GM11168 (cell line): ENCODE results near the gene WDR36.

ENCODE experiments used
- in situ Hi-C: fragments of 300-500 bp; cut with MboI; formaldehyde crosslinking; loops from one replicate; pipeline ENCODE4 v1.12.0; 2022; ENCODE audit warnings: low sequenced_read_pairs; ENCODE audit not compliant: unreplicated experiment

Gene WDR36

GRCh38 chr5:111169269-111169668, 77.1 kb downstream of the WDR36 start:
- in situ Hi-C loops: loop anchor here (10.0 to 25.0 kb wide), 2 partner anchors 296 to 993 kb away; no protein-coding TSS in a partner anchor

- in situ Hi-C loops: loop anchor here (25.0 kb wide), 1 partner anchor 992 kb away; no protein-coding TSS in a partner anchor
Observed at GRCh38 chr5:111170279-111170678, 78.1 kb downstream of the WDR36 start.

- in situ Hi-C loops: loop anchor here (25.0 kb wide), 1 partner anchor 990 kb away; no protein-coding TSS in a partner anchor
Observed at GRCh38 chr5:111172504-111172903, 80.4 kb downstream of the WDR36 start.

- in situ Hi-C loops: loop anchor here (25.0 kb wide), 1 partner anchor 989 kb away; no protein-coding TSS in a partner anchor
Observed at GRCh38 chr5:111173476-111173875, 81.3 kb downstream of the WDR36 start.
